ENCODE measurements around the gene SVIL.
A peak's percentile ranks its signal among the peaks of the same experiment; 100 is the strongest.

Gene SVIL

DNA sequence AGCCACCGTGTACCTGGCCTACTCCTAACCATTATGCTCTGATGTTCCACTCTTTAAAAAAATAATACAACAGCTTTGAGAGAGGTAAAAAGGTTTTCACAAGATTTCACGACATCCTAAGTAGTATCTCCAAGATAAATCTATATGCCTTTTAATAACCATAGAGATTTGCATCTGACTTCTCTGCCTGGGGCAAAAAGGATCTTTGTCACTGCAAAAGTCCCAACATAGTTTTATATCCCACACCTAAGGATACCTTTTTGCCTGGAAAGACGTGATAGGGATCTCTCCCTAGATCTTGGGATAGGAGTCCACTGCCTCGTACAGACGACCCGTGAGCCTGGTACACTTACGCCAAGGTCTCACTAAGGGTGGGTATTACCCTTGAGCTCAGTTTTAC lies 31.4 kb upstream of the SVIL start:
- Histone ChIP-seq H3K4me3 (ENCODE audit: low read length) (no peak overlapping the region), H3K4me1 (ENCODE audit: control insufficient read depth, insufficient read depth, low read length) (peaks cover 4% of the 10 kb centered on the region), H3K27me3 (replicated peaks; ENCODE audit: control insufficient read depth, insufficient read depth, low read length) (no peaks in the 10 kb centered on the region), H3K9ac (ENCODE audit: low read length) (no peak overlapping the region), H3K9me3 (ENCODE audit: control insufficient read depth, low read length) (no peaks in the 10 kb centered on the region), H3K36me3 (ENCODE audit: control insufficient read depth, insufficient read depth, low read length, severe bottlenecking) (peaks cover 36% of the 10 kb centered on the region)
- no peak for DNase-seq (ENCODE audit: low read depth)

DNA sequence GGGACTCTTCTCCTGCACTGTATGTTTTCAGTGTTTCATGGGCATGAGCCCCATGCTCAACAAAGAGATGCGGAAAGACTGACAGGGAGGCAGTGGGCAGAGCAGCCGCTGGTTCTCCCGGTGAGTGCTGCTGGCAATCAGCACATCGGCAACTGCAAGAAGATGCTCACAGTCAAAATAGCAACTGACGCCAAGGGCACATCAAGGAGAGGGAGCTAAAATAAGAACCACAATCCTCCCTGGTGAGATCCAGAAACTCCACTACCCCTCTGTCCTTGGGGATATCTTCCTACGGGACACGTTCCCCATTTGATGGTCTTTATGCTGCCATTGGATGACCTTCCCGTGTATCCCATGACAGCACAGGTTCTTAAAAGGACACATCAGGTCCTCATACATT lies 28.9 kb upstream of the SVIL start:
- Histone ChIP-seq H3K36me3 (ENCODE audit: control insufficient read depth, insufficient read depth, low read length, severe bottlenecking) (peaks cover 21% of the 10 kb centered on the region), H3K9me3 (ENCODE audit: control insufficient read depth, low read length) (no peaks in the 10 kb centered on the region), H3K9ac (ENCODE audit: low read length) (no peak overlapping the region), H3K4me1 (ENCODE audit: control insufficient read depth, insufficient read depth, low read length) (peaks cover 27% of the 10 kb centered on the region), H3K27me3 (replicated peaks; ENCODE audit: control insufficient read depth, insufficient read depth, low read length) (no peaks in the 10 kb centered on the region), H3K4me3 (ENCODE audit: low read length) (no peak overlapping the region)
- no peak for DNase-seq (ENCODE audit: low read depth)

DNA sequence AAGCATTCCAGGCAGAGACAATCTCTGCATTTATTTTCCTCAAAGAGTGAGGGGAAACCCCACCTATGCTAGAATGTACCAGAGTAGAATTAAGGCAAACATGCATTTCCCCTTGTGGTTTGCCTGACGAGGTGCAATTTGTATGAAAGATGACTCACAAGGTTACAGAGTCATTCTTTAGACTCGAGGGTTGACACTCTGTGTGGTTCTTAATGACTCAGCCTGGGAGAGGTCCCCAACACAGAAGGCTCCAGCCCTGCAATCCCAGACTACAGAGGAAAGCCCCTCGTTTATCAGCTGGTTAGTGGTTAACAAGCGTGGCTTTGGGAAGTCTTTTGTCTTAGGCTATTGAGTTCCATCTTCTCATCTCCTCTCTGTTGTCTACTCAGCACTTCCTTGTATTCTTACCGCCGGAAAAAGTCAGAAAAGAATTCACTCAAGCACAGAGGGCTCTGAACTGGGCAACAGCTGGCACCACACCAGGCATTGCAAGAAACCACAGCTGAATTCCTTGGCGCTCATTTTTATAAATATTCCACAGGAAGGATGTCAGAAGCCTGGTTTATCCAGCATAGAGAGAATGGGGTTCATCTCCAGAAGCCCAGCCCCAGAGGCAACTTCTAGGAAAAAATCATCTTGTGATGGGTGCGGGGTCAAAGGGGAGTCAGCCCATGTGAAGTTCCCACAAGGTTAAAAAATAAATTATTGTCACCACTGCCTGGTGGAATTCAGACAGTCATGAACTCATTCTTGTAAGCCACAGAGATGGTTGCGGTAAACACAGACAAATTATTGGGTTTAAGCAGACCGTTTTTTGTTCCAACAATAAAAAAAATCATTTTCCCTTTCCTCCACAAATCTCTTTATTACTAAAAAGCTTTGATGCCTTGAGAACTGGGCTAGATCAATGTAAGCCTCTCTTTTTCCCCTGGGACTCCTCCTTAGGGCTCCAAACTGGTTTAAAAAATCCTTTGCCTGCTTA lies 24.5 kb upstream of the SVIL start:
- peak overlapping the region; percentile 57 for H3K9ac ChIP-seq (ENCODE audit: low read length)
- DNase-seq (ENCODE audit: low read depth), result peak; percentile 96

DNA sequence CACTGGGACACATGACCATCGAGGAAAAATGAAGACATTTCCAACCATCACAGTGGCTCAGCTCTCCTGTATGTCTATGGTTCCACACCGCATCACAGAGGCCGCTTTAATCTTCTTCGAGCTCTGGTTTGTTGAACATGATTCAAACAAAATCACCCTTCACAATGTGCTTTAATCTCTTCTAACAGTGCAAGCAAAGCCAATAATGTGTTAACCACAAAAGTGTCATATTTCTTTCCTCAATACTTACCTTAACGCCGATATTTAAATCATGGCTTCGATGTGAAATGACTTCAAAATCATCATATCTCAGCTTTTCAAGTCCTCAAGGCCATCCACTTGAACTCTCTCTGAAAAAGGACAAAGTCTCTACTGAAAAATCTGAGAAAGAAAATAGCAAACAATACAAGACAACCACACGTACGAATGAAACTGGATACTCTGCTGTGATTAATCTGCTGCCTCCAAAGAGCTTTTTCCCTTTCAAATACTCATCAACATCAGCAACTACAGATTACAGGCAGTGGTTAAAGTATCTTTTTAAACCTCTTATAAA lies 23.0 kb upstream of the SVIL start:
- H3K4me1 ChIP-seq (ENCODE audit: control insufficient read depth, insufficient read depth, low read length), result peaks cover 32% of the 10 kb centered on the region
- no peak overlapping the region for H3K9ac ChIP-seq (ENCODE audit: low read length)
- peaks cover 8% of the 10 kb centered on the region for H3K9me3 ChIP-seq (ENCODE audit: control insufficient read depth, low read length)
- no peak overlapping the region for H3K4me3 ChIP-seq (ENCODE audit: low read length)
- peaks cover 28% of the 10 kb centered on the region for H3K36me3 ChIP-seq (ENCODE audit: control insufficient read depth, insufficient read depth, low read length, severe bottlenecking)
- no peaks in the 10 kb centered on the region for H3K27me3 ChIP-seq (replicated peaks; ENCODE audit: control insufficient read depth, insufficient read depth, low read length)
- DNase-seq (ENCODE audit: low read depth), result no peak

More for the DNA sequence above, 24.5 kb upstream of the SVIL start:
- no peaks in the 10 kb centered on the region for H3K27me3 ChIP-seq (replicated peaks; ENCODE audit: control insufficient read depth, insufficient read depth, low read length)
- H3K9me3 ChIP-seq (ENCODE audit: control insufficient read depth, low read length), result peaks cover 8% of the 10 kb centered on the region
- peak overlapping the region; percentile 26 for H3K4me3 ChIP-seq (ENCODE audit: low read length)
- H3K36me3 ChIP-seq (ENCODE audit: control insufficient read depth, insufficient read depth, low read length, severe bottlenecking), result peaks cover 28% of the 10 kb centered on the region
- peaks cover 32% of the 10 kb centered on the region for H3K4me1 ChIP-seq (ENCODE audit: control insufficient read depth, insufficient read depth, low read length)

GRCh38 chr10:29656451-29656992 lies 21.8 kb upstream of the SVIL start:
- Histone ChIP-seq H3K36me3 (ENCODE audit: control insufficient read depth, insufficient read depth, low read length, severe bottlenecking) (peaks cover 33% of the 10 kb centered on the region), H3K4me1 (ENCODE audit: control insufficient read depth, insufficient read depth, low read length) (peaks cover 31% of the 10 kb centered on the region), H3K9me3 (ENCODE audit: control insufficient read depth, low read length) (peaks cover 8% of the 10 kb centered on the region), H3K27me3 (replicated peaks; ENCODE audit: control insufficient read depth, insufficient read depth, low read length) (no peaks in the 10 kb centered on the region), H3K9ac (ENCODE audit: low read length) (no peak overlapping the region), H3K4me3 (ENCODE audit: low read length) (no peak overlapping the region)
- DNase-seq (ENCODE audit: low read depth), result no peak

DNA sequence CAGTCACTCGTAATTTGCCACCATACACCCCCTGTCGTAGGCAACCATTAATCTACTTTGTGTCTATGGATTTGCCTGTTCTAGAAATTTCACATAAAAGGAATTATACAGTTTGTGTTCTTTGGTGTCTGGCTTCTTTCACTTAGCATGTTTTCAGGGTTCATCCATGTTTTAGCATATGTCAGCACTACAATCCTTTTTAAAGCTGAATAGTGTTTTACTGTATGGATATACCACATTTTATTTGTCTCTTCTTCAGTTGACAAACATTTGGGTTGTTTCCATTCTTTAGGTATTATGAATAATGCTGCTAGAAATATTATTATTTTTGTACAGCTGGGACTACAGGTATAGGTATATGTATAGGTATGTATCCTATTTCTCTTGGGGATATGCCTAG lies 17.4 kb upstream of the SVIL start:
- no peaks in the 10 kb centered on the region for H3K27me3 ChIP-seq (replicated peaks; ENCODE audit: control insufficient read depth, insufficient read depth, low read length)
- no peak overlapping the region for H3K9ac ChIP-seq (ENCODE audit: low read length)
- no peak overlapping the region for H3K4me3 ChIP-seq (ENCODE audit: low read length)
- no peak for DNase-seq (ENCODE audit: low read depth)
- peaks cover 8% of the 10 kb centered on the region for H3K9me3 ChIP-seq (ENCODE audit: control insufficient read depth, low read length)
- H3K4me1 ChIP-seq (ENCODE audit: control insufficient read depth, insufficient read depth, low read length), result peaks cover 26% of the 10 kb centered on the region
- H3K36me3 ChIP-seq (ENCODE audit: control insufficient read depth, insufficient read depth, low read length, severe bottlenecking), result peaks cover 30% of the 10 kb centered on the region

GRCh38 chr10:29651767-29652166 lies 17.0 kb upstream of the SVIL start:
- Histone ChIP-seq H3K27me3 (replicated peaks; ENCODE audit: control insufficient read depth, insufficient read depth, low read length) (no peaks in the 10 kb centered on the region), H3K9me3 (ENCODE audit: control insufficient read depth, low read length) (peaks cover 5% of the 10 kb centered on the region), H3K4me1 (ENCODE audit: control insufficient read depth, insufficient read depth, low read length) (peaks cover 30% of the 10 kb centered on the region), H3K4me3 (ENCODE audit: low read length) (no peak overlapping the region), H3K36me3 (ENCODE audit: control insufficient read depth, insufficient read depth, low read length, severe bottlenecking) (peaks cover 26% of the 10 kb centered on the region), H3K9ac (ENCODE audit: low read length) (no peak overlapping the region)
- DNase-seq (ENCODE audit: low read depth), result peak; percentile 21

- no peak overlapping the region for H3K9ac ChIP-seq (ENCODE audit: low read length)
- peaks cover 18% of the 10 kb centered on the region for H3K36me3 ChIP-seq (ENCODE audit: control insufficient read depth, insufficient read depth, low read length, severe bottlenecking)
- H3K27me3 ChIP-seq (replicated peaks; ENCODE audit: control insufficient read depth, insufficient read depth, low read length), result no peaks in the 10 kb centered on the region
- no peaks in the 10 kb centered on the region for H3K9me3 ChIP-seq (ENCODE audit: control insufficient read depth, low read length)
- no peak overlapping the region for H3K4me3 ChIP-seq (ENCODE audit: low read length)
- H3K4me1 ChIP-seq (ENCODE audit: control insufficient read depth, insufficient read depth, low read length), result peaks cover 42% of the 10 kb centered on the region
- no peak for DNase-seq (ENCODE audit: low read depth)
These were observed 15.8 kb upstream of the SVIL start for GRCh38 chr10:29650552-29650944.

DNA sequence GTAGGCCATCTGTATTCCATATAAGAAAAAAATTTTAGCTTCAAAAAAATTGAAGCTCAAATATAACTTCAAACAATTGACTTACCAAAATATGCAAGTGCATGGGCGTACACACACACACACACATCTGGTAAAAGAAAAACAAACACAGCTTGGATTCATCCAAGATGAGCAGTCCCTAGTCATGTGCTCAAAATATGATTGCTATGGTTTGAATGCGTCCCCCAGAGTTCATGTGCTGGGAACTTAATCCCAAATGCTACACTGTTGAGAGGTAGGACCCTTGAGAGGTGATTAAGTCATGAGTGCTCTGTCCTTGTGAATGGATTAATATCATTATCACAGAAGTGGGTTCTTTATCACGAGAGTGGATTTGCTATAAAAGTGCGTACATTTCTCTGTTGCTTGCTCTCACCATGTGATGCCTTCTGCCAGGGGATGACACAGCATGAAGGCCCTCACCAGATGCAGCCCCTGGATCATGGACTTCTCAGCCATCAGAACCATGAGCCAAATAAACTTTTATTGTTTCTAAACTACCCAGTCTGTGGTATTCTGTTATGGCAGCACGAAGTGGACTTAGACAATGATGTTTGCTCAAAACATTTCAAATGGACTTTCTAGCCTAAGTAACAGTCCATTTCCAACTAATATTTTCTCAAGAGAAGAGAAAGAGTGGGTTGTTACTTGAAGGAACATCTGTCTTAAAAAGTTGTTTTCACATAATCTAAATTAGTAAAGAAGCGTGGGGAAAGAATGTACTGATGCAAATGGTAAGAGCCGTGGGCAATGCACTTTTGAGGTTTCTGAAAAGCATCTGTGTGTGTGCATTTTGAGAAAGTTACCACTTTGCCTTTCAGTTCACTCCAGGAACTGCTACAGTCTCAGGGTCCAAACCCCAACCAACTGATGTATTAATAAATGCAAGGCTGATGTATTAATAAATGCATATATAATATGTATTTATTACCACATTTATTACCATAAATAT lies 15.1 kb upstream of the SVIL start:
- no peak overlapping the region for H3K9ac ChIP-seq (ENCODE audit: low read length)
- peaks cover 48% of the 10 kb centered on the region for H3K4me1 ChIP-seq (ENCODE audit: control insufficient read depth, insufficient read depth, low read length)
- no peak overlapping the region for H3K4me3 ChIP-seq (ENCODE audit: low read length)
- peak; percentile 80 for DNase-seq (ENCODE audit: low read depth)
- H3K27me3 ChIP-seq (replicated peaks; ENCODE audit: control insufficient read depth, insufficient read depth, low read length), result no peaks in the 10 kb centered on the region
- H3K9me3 ChIP-seq (ENCODE audit: control insufficient read depth, low read length), result no peaks in the 10 kb centered on the region
- H3K36me3 ChIP-seq (ENCODE audit: control insufficient read depth, insufficient read depth, low read length, severe bottlenecking), result peaks cover 17% of the 10 kb centered on the region

GRCh38 chr10:29648983-29649268 lies 14.2 kb upstream of the SVIL start:
- peak; percentile 59 for DNase-seq (ENCODE audit: low read depth)
- no peak overlapping the region for H3K9ac ChIP-seq (ENCODE audit: low read length)
- no peak overlapping the region for H3K4me3 ChIP-seq (ENCODE audit: low read length)
- H3K36me3 ChIP-seq (ENCODE audit: control insufficient read depth, insufficient read depth, low read length, severe bottlenecking), result peaks cover 8% of the 10 kb centered on the region
- H3K4me1 ChIP-seq (ENCODE audit: control insufficient read depth, insufficient read depth, low read length), result peaks cover 58% of the 10 kb centered on the region
- no peaks in the 10 kb centered on the region for H3K27me3 ChIP-seq (replicated peaks; ENCODE audit: control insufficient read depth, insufficient read depth, low read length)
- no peaks in the 10 kb centered on the region for H3K9me3 ChIP-seq (ENCODE audit: control insufficient read depth, low read length)
